ENCODE measurements around the gene FPR3. TPM values are rescaled to one million over a fixed set of nuclear protein-coding genes. Genes with fewer than 3 reads are reported as not detected.

FPR3 gene
- polyA plus RNA-seq, 1 donor from 2014 or later: not detected

DNA sequence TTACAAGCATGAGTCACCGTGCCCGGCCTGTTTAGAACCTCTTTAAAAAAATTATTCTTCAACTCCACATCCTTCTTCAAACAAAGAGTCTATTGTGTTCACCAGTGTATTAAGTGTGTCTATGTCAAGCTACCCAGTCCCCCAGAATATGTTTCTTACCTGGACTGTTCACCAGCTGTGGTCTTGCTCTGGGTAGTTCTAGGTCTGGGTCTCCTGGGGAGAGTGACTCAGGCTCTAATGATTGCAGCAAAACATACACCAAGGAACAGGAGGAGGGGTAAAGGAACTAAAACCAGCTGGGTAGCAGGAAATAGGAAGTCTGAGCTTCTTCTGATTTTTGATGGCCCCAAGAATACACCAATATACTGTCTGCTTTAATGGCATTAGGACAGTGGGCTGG is 43.3 kb upstream of the FPR3 start, which contains the start of gene FPR1:
Gene FPR1, minus strand, starts transcription at position 224 of the 400 bp plus-strand sequence. CDS start 4,884 bp downstream, outside the sequence.
- H3K9me3 ChIP-seq (ENCODE audit: low read length): no peaks in the 10 kb centered on the region
- H4K20me1 ChIP-seq (ENCODE audit: insufficient read depth): no peaks in the 10 kb centered on the region
- H3K36me3 ChIP-seq (ENCODE audit: insufficient read depth, low read length): no peaks in the 10 kb centered on the region
- H3K27ac ChIP-seq (ENCODE audit: low read length): no peak within 1 kb of the TSS
- H2AFZ ChIP-seq (ENCODE audit: low read depth, low read length): no peak within 1 kb of the TSS
- H3K9ac ChIP-seq (ENCODE audit: low read length): no peak within 1 kb of the TSS
- no peaks in the 10 kb centered on the region for H3K9me2 ChIP-seq (ENCODE audit: insufficient read depth, low read length)
- TF ChIP-seq MXI1 (conservative IDR thresholded peaks at IDR 0.05; ENCODE audit: poor library complexity, severe bottlenecking) (no peak), SMC3 (conservative IDR thresholded peaks at IDR 0.05; ENCODE audit: poor library complexity) (no peak), POLR2AphosphoS5 (IDR thresholded peaks at IDR 0.05) (no peak), EZH2 (IDR thresholded peaks at IDR 0.05; ENCODE audit: borderline replicate concordance, insufficient read depth, low read length, poor library complexity, severe bottlenecking) (no peak)
- TF ChIP-seq, protein P1, sequence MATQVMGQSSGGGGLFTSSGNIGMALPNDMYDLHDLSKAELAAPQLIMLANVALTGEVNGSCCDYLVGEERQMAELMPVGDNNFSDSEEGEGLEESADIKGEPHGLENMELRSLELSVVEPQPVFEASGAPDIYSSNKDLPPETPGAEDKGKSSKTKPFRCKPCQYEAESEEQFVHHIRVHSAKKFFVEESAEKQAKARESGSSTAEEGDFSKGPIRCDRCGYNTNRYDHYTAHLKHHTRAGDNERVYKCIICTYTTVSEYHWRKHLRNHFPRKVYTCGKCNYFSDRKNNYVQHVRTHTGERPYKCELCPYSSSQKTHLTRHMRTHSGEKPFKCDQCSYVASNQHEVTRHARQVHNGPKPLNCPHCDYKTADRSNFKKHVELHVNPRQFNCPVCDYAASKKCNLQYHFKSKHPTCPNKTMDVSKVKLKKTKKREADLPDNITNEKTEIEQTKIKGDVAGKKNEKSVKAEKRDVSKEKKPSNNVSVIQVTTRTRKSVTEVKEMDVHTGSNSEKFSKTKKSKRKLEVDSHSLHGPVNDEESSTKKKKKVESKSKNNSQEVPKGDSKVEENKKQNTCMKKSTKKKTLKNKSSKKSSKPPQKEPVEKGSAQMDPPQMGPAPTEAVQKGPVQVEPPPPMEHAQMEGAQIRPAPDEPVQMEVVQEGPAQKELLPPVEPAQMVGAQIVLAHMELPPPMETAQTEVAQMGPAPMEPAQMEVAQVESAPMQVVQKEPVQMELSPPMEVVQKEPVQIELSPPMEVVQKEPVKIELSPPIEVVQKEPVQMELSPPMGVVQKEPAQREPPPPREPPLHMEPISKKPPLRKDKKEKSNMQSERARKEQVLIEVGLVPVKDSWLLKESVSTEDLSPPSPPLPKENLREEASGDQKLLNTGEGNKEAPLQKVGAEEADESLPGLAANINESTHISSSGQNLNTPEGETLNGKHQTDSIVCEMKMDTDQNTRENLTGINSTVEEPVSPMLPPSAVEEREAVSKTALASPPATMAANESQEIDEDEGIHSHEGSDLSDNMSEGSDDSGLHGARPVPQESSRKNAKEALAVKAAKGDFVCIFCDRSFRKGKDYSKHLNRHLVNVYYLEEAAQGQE (IDR thresholded peaks at IDR 0.05; ENCODE audit: borderline replicate concordance): no peak
- H3K4me2 ChIP-seq (ENCODE audit: low read length): no peak within 1 kb of the TSS
- no peak within 1 kb of the TSS for H3K4me3 ChIP-seq (ENCODE audit: low read length)
- no peaks in the 10 kb centered on the region for H3K79me2 ChIP-seq (replicated peaks; ENCODE audit: insufficient read depth, low read length)
- H3F3A ChIP-seq (ENCODE audit: insufficient read depth, low read length, poor library complexity, severe bottlenecking): no peaks in the 10 kb centered on the region
- no peaks in the 10 kb centered on the region for H3K27me3 ChIP-seq (ENCODE audit: insufficient read depth, low read depth, low read length)

DNA sequence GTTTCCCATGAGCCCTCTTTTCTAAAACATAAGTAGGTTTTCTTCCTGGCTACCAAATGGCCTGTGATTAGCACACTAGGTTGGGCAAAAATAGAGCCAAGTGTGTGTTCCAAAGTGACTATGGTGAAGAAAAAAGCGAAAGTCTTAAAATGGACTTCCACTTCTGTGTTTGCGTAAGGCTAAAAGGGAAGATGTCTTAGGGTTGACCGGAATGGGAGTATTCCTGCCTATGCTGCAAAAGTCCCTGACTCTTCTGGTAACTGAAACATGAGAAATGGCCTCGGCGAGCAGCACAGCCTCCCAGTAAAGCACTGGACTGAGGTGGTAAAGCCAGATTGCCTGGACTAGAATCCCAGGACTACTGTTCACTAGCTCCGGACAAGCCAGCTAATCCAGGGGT is 40.8 kb upstream of the FPR3 start:
- no peaks in the 10 kb centered on the region for H3F3A ChIP-seq (ENCODE audit: insufficient read depth, low read length, poor library complexity, severe bottlenecking)
- no peak overlapping the region for H3K4me3 ChIP-seq (ENCODE audit: low read length)
- no peaks in the 10 kb centered on the region for H4K20me1 ChIP-seq (ENCODE audit: insufficient read depth)
- TF ChIP-seq, protein P2, sequence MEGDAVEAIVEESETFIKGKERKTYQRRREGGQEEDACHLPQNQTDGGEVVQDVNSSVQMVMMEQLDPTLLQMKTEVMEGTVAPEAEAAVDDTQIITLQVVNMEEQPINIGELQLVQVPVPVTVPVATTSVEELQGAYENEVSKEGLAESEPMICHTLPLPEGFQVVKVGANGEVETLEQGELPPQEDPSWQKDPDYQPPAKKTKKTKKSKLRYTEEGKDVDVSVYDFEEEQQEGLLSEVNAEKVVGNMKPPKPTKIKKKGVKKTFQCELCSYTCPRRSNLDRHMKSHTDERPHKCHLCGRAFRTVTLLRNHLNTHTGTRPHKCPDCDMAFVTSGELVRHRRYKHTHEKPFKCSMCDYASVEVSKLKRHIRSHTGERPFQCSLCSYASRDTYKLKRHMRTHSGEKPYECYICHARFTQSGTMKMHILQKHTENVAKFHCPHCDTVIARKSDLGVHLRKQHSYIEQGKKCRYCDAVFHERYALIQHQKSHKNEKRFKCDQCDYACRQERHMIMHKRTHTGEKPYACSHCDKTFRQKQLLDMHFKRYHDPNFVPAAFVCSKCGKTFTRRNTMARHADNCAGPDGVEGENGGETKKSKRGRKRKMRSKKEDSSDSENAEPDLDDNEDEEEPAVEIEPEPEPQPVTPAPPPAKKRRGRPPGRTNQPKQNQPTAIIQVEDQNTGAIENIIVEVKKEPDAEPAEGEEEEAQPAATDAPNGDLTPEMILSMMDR (IDR thresholded peaks at IDR 0.05; ENCODE audit: poor library complexity, severe bottlenecking): no peak
- TF ChIP-seq MXI1 (conservative IDR thresholded peaks at IDR 0.05; ENCODE audit: poor library complexity, severe bottlenecking) (no peak), RAD21 (conservative IDR thresholded peaks at IDR 0.05) (no peak), TAF1 (IDR thresholded peaks at IDR 0.05; ENCODE audit: low read depth) (no peak), EZH2 (IDR thresholded peaks at IDR 0.05; ENCODE audit: borderline replicate concordance, insufficient read depth, low read length, poor library complexity, severe bottlenecking) (no peak), SMC3 (conservative IDR thresholded peaks at IDR 0.05; ENCODE audit: poor library complexity) (no peak), POLR2AphosphoS5 (IDR thresholded peaks at IDR 0.05) (no peak), EP300 (conservative IDR thresholded peaks at IDR 0.05; ENCODE audit: poor library complexity, severe bottlenecking) (no peak)
- TF ChIP-seq, protein P1 (IDR thresholded peaks at IDR 0.05; ENCODE audit: borderline replicate concordance): no peak
- no peaks in the 10 kb centered on the region for H3K9me3 ChIP-seq (ENCODE audit: low read length)
- no peak overlapping the region for H3K4me2 ChIP-seq (ENCODE audit: low read length)
- H3K9me2 ChIP-seq (ENCODE audit: insufficient read depth, low read length): no peaks in the 10 kb centered on the region
- no peak overlapping the region for H2AFZ ChIP-seq (ENCODE audit: low read depth, low read length)
- H3K36me3 ChIP-seq (ENCODE audit: insufficient read depth, low read length): no peaks in the 10 kb centered on the region
- H3K79me2 ChIP-seq (replicated peaks; ENCODE audit: insufficient read depth, low read length): no peaks in the 10 kb centered on the region
- H3K27me3 ChIP-seq (ENCODE audit: insufficient read depth, low read depth, low read length): no peaks in the 10 kb centered on the region
- H3K9ac ChIP-seq (ENCODE audit: low read length): no peak overlapping the region
- H3K27ac ChIP-seq (ENCODE audit: low read length): no peak overlapping the region

All from neural cell (in vitro differentiated cells).